Trophoblast cell (in vitro differentiated cells and primary cell): ENCODE data around the gene ZBTB44.
"Not testable (repeated sequence)": the region's sequence is repeated elsewhere in the genome, so short reads cannot be mapped to it uniquely, and the experiment has no call there.

ENCODE experiments used
- DNase-seq, 2 donors: peaks; one replicate each; pipeline ENCODE4 v3.0.0-alpha.2; 2016
- H2AFZ ChIP-seq: 2 replicates; pipeline ENCODE4 v1.6.1; 2013; ENCODE audit warnings: low read length, moderate library complexity, mild to moderate bottlenecking; ENCODE audit not compliant: insufficient read depth, poor library complexity
- H2AK5ac ChIP-seq: 2 replicates; pipeline ENCODE4 v1.6.1; 2013; ENCODE audit warnings: mild to moderate bottlenecking, low read length
- H2BK120ac ChIP-seq: 2 replicates; pipeline ENCODE4 v1.6.1; 2013; ENCODE audit warnings: low read length, mild to moderate bottlenecking, moderate library complexity; ENCODE audit not compliant: insufficient read depth, poor library complexity
- H2BK12ac ChIP-seq: 2 replicates; pipeline ENCODE4 v1.6.1; 2013; ENCODE audit warnings: mild to moderate bottlenecking, low read length, moderate library complexity
- H2BK5ac ChIP-seq: 2 replicates; pipeline ENCODE4 v1.6.1; 2013; ENCODE audit warnings: low read length, low read depth, moderate library complexity, mild to moderate bottlenecking; ENCODE audit not compliant: poor library complexity
- H3K14ac ChIP-seq: 2 replicates; pipeline ENCODE4 v1.6.1; 2013; ENCODE audit warnings: mild to moderate bottlenecking, low read length
- H3K18ac ChIP-seq: 2 replicates; pipeline ENCODE4 v1.6.1; 2013; ENCODE audit warnings: mild to moderate bottlenecking, low read length
- H3K23ac ChIP-seq: 2 replicates; pipeline ENCODE4 v1.6.1; 2013; ENCODE audit warnings: low read length
- H3K27ac ChIP-seq: 2 replicates; pipeline ENCODE4 v1.5.1; 2013; ENCODE audit warnings: low read depth, mild to moderate bottlenecking, inconsistent platforms, low read length, moderate library complexity
- H3K27me3 ChIP-seq: 2 replicates; pipeline ENCODE4 v1.6.1; 2013; ENCODE audit warnings: inconsistent platforms, mild to moderate bottlenecking, low read length, moderate library complexity; ENCODE audit not compliant: insufficient read depth
- H3K36me3 ChIP-seq, 2 experiments: 1 replicate in 1 of 2; 2 replicates in 1 of 2; pipeline ENCODE4 v1.6.1; 2013; ENCODE audit warnings: low read length in 2 of 2, mild to moderate bottlenecking in 2 of 2, moderate library complexity in 1 of 2; ENCODE audit not compliant: insufficient read depth in 2 of 2, control insufficient read depth in 1 of 2
- H3K4ac ChIP-seq: 2 replicates; pipeline ENCODE4 v1.6.1; 2013; ENCODE audit warnings: low read depth, mild to moderate bottlenecking, low read length, moderate library complexity
- H3K4me1 ChIP-seq, 2 experiments: 1 replicate in 1 of 2; 2 replicates in 1 of 2; pipeline ENCODE4 v1.6.1; 2013; ENCODE audit warnings: low read length in 2 of 2, mild to moderate bottlenecking in 2 of 2, moderate library complexity in 1 of 2; ENCODE audit not compliant: insufficient read depth in 2 of 2, control insufficient read depth in 1 of 2
- H3K4me2 ChIP-seq: 2 replicates; pipeline ENCODE4 v1.6.1; 2013; ENCODE audit warnings: inconsistent platforms, mild to moderate bottlenecking, low read length, moderate library complexity
- H3K4me3 ChIP-seq: 2 replicates; pipeline ENCODE4 v1.5.1; 2013; ENCODE audit warnings: mild to moderate bottlenecking, low read depth, low read length, inconsistent platforms
- H3K79me1 ChIP-seq: one replicate; pipeline ENCODE4 v1.6.1; 2013; ENCODE audit warnings: low read length
- H3K79me2 ChIP-seq: 2 replicates; pipeline ENCODE4 v1.6.1; 2013; ENCODE audit warnings: low read length, mild to moderate bottlenecking; ENCODE audit not compliant: control insufficient read depth, insufficient read depth, poor library complexity
- H3K9ac ChIP-seq: 2 replicates; pipeline ENCODE4 v1.6.1; 2013; ENCODE audit warnings: mild to moderate bottlenecking, low read length
- H3K9me3 ChIP-seq: 2 replicates; pipeline ENCODE4 v1.6.1; 2013; ENCODE audit warnings: low read depth, mild to moderate bottlenecking, control low read depth, inconsistent platforms, low read length; ENCODE audit not compliant: insufficient read depth
- H4K12ac ChIP-seq: 2 replicates; pipeline ENCODE4 v1.6.1; 2013; ENCODE audit warnings: low read depth, mild to moderate bottlenecking, low read length, moderate library complexity
- H4K8ac ChIP-seq: 2 replicates; pipeline ENCODE4 v1.6.1; 2013; ENCODE audit warnings: low read depth, mild to moderate bottlenecking, low read length, moderate library complexity
- H4K91ac ChIP-seq: one replicate; pipeline ENCODE4 v1.6.1; 2013; ENCODE audit warnings: low read depth, mild to moderate bottlenecking, low read length, moderate library complexity
- WGBS: extraction: QIAGEN DNeasy Blood & Tissue Kit; methylation state at CpG from one replicate; pipeline ENCODE4 v1.1.7; 2013; ENCODE audit warnings: missing lambda C conversion rate; ENCODE audit not compliant: insufficient read length, insufficient coverage; ENCODE audit errors: extremely low coverage; 5-methylcytosine and 5-hydroxymethylcytosine counted together

Gene ZBTB44

DNA sequence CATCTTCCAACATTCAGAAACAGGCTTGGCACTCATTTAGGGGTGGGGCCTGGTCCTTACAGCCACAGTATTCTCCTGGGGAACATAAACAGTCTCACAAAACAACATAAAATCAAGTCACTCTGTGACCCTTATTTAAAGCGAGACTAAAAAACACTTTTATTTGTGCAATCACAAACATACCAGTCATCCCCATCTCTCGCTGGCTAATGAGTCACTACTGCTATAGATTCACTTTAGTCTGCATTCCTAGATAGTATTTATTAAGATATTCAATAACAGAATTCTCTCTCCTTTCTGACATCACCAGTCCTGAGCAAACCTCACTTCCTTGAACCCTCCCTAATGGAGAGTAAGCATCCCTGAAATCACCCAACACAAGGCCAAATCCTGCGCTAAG, 68.0 kb downstream of the ZBTB44 start:
- no peak overlapping the region for H3K14ac ChIP-seq
- H2AK5ac ChIP-seq = no peak overlapping the region
- WGBS = no CpG with 5 or more reads among the region's 3 CpGs
- H3K4ac ChIP-seq = no peak overlapping the region
- H2BK12ac ChIP-seq = no peak overlapping the region
- H3K23ac ChIP-seq = no peak overlapping the region
- no peak overlapping the region for H2AFZ ChIP-seq
- H3K79me2 ChIP-seq = no peaks in the 10 kb centered on the region
- H3K27me3 ChIP-seq = no peaks in the 10 kb centered on the region
- H3K18ac ChIP-seq = no peak overlapping the region
- H3K79me1 ChIP-seq = no peaks in the 10 kb centered on the region
- H4K91ac ChIP-seq = no peak overlapping the region
- H4K8ac ChIP-seq = no peak overlapping the region
- DNase-seq = peak in 1 of 2 donors; percentile 14
- H2BK120ac ChIP-seq = no peak overlapping the region
- peaks cover 0 to 3% of the 10 kb centered on the region in 2 experiments for H3K4me1 ChIP-seq
- no peak overlapping the region for H3K4me2 ChIP-seq
- no peak overlapping the region for H3K4me3 ChIP-seq
- no peaks in the 10 kb centered on the region for H3K36me3 ChIP-seq
- no peak overlapping the region for H2BK5ac ChIP-seq
- H3K27ac ChIP-seq = no peak overlapping the region
- no peak overlapping the region for H3K9ac ChIP-seq
- no peak overlapping the region for H4K12ac ChIP-seq
- H3K9me3 ChIP-seq = no peaks in the 10 kb centered on the region

DNA sequence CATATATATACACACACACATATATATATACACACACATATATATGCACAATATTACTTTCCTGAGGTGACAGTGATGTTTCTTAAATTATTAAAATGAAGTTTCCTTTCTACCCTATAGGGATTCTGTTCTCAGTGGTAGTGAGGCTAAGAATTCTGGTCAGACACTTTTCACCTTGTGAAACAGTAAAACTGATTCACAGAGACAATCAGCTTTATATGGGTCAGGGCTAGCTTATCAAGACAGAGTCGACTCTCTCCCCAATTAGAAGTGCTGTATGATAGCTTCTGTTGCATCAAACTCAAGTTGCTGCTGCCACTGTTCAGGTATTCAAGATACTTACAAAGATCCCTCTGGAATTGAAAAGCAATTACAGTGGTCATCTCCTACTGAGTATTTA, 68.4 kb downstream of the ZBTB44 start:
- Histone ChIP-seq H3K4me1 (peaks cover 0 to 3% of the 10 kb centered on the region in 2 experiments), H3K4me3 (no peak overlapping the region), H2BK12ac (no peak overlapping the region), H2BK120ac (no peak overlapping the region), H3K79me1 (no peaks in the 10 kb centered on the region), H3K79me2 (no peaks in the 10 kb centered on the region), H3K4ac (no peak overlapping the region), H3K9me3 (no peaks in the 10 kb centered on the region), H3K14ac (no peak overlapping the region), H3K36me3 (no peaks in the 10 kb centered on the region), H3K18ac (no peak overlapping the region), H3K27me3 (no peaks in the 10 kb centered on the region), H2AFZ (no peak overlapping the region), H3K27ac (no peak overlapping the region), H4K8ac (no peak overlapping the region), H3K4me2 (no peak overlapping the region), H3K9ac (no peak overlapping the region), H2BK5ac (no peak overlapping the region), H4K12ac (no peak overlapping the region), H2AK5ac (no peak overlapping the region), H4K91ac (no peak overlapping the region), H3K23ac (no peak overlapping the region)
- WGBS = no CpG with 5 or more reads among the region's 1 CpG
- DNase-seq = no peak

DNA sequence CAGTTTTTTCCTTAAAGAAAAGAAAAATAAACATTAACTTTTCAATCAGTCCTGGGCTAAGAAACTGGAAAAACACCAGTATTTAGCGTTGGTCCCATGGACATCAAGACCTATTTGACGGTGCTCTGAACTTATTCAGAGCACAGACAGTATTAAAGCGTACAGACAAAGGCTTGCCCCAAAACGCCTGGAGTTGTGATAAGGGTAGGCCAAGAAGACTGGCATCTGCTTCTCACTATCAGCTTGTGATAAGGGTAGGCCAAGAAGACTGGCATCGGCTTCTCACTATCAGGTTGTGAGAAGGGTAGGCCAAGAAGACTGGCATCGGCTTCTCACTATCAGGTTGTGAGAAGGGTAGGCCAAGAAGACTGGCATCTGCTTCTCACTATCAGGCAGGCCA, 69.3 kb downstream of the ZBTB44 start:
- H2BK120ac ChIP-seq, H3K14ac ChIP-seq, H3K27me3 ChIP-seq, H4K91ac ChIP-seq, DNase-seq, H4K12ac ChIP-seq, H3K9me3 ChIP-seq, H2BK12ac ChIP-seq, H3K4me3 ChIP-seq, H3K4me2 ChIP-seq, H3K23ac ChIP-seq, H3K18ac ChIP-seq, H2BK5ac ChIP-seq, H2AFZ ChIP-seq, H3K36me3 ChIP-seq, H3K4ac ChIP-seq, H4K8ac ChIP-seq, H2AK5ac ChIP-seq, H3K79me1 ChIP-seq, H3K9ac ChIP-seq, H3K27ac ChIP-seq, H3K4me1 ChIP-seq, H3K79me2 ChIP-seq: not testable (repeated sequence)
- no CpG with 5 or more reads among the region's 6 CpGs for WGBS

DNA sequence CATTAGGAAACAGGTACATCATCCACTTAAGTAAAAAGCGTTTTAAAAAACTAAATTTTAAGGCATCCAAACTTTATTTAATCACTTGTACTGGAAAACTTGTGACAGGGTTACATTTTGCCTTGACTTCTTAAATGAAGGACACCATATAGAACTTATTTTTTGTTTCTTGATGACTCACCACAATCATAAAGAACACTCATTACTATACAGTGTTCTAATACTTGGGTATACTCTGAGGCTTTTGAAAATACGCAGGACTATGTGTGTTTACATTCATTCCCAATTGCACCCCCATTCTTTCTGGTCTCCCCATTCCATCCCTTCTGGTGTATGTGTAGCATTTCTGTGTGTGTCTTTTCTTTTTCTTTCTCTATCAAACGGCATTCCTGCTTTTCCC, 69.9 kb downstream of the ZBTB44 start:
- no peak overlapping the region for H3K27ac ChIP-seq
- H3K79me2 ChIP-seq = no peaks in the 10 kb centered on the region
- no peak overlapping the region for H3K9ac ChIP-seq
- H2BK5ac ChIP-seq = no peak overlapping the region
- no peak overlapping the region for H4K91ac ChIP-seq
- H3K18ac ChIP-seq = no peak overlapping the region
- H3K14ac ChIP-seq = no peak overlapping the region
- no peak overlapping the region for H3K4me3 ChIP-seq
- DNase-seq = no peak
- H4K8ac ChIP-seq = no peak overlapping the region
- H4K12ac ChIP-seq = no peak overlapping the region
- H2AK5ac ChIP-seq = no peak overlapping the region
- no peak overlapping the region for H3K23ac ChIP-seq
- no peak overlapping the region for H2BK120ac ChIP-seq
- no peak overlapping the region for H3K4ac ChIP-seq
- H3K27me3 ChIP-seq = no peaks in the 10 kb centered on the region
- H2BK12ac ChIP-seq = no peak overlapping the region
- no peaks in the 10 kb centered on the region for H3K4me1 ChIP-seq
- no peaks in the 10 kb centered on the region for H3K9me3 ChIP-seq
- no peaks in the 10 kb centered on the region for H3K36me3 ChIP-seq
- H3K4me2 ChIP-seq = no peak overlapping the region
- no peak overlapping the region for H2AFZ ChIP-seq
- H3K79me1 ChIP-seq = no peaks in the 10 kb centered on the region
- no CpG with 5 or more reads among the region's 3 CpGs for WGBS
